B cell (primary cell): ENCODE results near the gene GPA33.

Experiments
- CTCF ChIP-seq: fragments of 200-600 bp; IDR thresholded peaks from one replicate; pipeline ENCODE4 v1.8.0; 2022; ENCODE audit warnings: antibody characterized with exemption, mild to moderate bottlenecking
- EZH2 ChIP-seq: IDR thresholded peaks from 2 replicates; pipeline ENCODE4 v1.6.1; 2012; ENCODE audit warnings: borderline replicate concordance, low read depth, mild to moderate bottlenecking, moderate library complexity, low read length; ENCODE audit not compliant: insufficient read depth, poor library complexity, severe bottlenecking

GRCh38 chr1:167089939-167090313, 251 bp downstream of the GPA33 start:
- TF ChIP-seq CTCF (no peak), EZH2 (no peak)
